ENCODE data around the gene COL5A3. TPM values are rescaled to one million over a fixed set of nuclear protein-coding genes. Genes with fewer than 3 reads are reported as not detected.

COL5A3 gene
- total RNA-seq, 2 experiments from 2014 or later: 0.05 TPM; not detected in 1

- no peak for DNase-seq
- Mint-ChIP-seq H3K4me3 (no peak overlapping the region), H3K27ac (no peak overlapping the region), H3K27me3 (ENCODE audit: low read depth) (peaks cover 8% of the 10 kb centered on the region), H3K36me3 (ENCODE audit: low read depth) (no peaks in the 10 kb centered on the region), H3K4me1 (ENCODE audit: low read depth) (peaks cover 2% of the 10 kb centered on the region), H3K9me3 (no peaks in the 10 kb centered on the region)
- CTCF ChIA-PET: no interaction called here
- intact Hi-C loops (cut with micrococcal nuclease): no loop called here
Observed at GRCh38 chr19:9995084-9995483, 15.2 kb downstream of the COL5A3 start.

- Mint-ChIP-seq H3K4me1 (ENCODE audit: low read depth) (no peaks in the 10 kb centered on the region), H3K27me3 (ENCODE audit: low read depth) (no peaks in the 10 kb centered on the region), H3K9me3 (no peaks in the 10 kb centered on the region), H3K4me3 (no peak overlapping the region), H3K27ac (no peak overlapping the region), H3K36me3 (ENCODE audit: low read depth) (no peaks in the 10 kb centered on the region)
- no peak for DNase-seq
- intact Hi-C loops (cut with micrococcal nuclease): no loop called here
- CTCF ChIA-PET: interaction anchor here (1.7 kb wide), 1 partner anchor 36 kb away, joined by 6 read pairs; no protein-coding TSS in a partner anchor
Observed at GRCh38 chr19:9991425-9992191, 18.7 kb downstream of the COL5A3 start.

- CTCF ChIA-PET: interaction anchor here (0.7 kb wide), 1 partner anchor 59 kb away, joined by 3 read pairs; no protein-coding TSS in a partner anchor
- DNase-seq: no peak
- Mint-ChIP-seq H3K4me3 (no peak overlapping the region), H3K36me3 (ENCODE audit: low read depth) (no peaks in the 10 kb centered on the region), H3K27ac (no peak overlapping the region), H3K4me1 (ENCODE audit: low read depth) (no peaks in the 10 kb centered on the region), H3K27me3 (ENCODE audit: low read depth) (peaks cover 3% of the 10 kb centered on the region), H3K9me3 (no peaks in the 10 kb centered on the region)
- intact Hi-C loops (cut with micrococcal nuclease): no loop called here
Observed at GRCh38 chr19:9989504-9989903, 20.8 kb downstream of the COL5A3 start.

GRCh38 chr19:9986787-9987281 lies 23.5 kb downstream of the COL5A3 start:
- no peaks in the 10 kb centered on the region for H3K9me3 Mint-ChIP-seq
- no peaks in the 10 kb centered on the region for H3K36me3 Mint-ChIP-seq (ENCODE audit: low read depth)
- intact Hi-C loops (cut with micrococcal nuclease): no loop called here
- H3K27me3 Mint-ChIP-seq (ENCODE audit: low read depth): peaks cover 3% of the 10 kb centered on the region
- H3K4me1 Mint-ChIP-seq (ENCODE audit: low read depth): no peaks in the 10 kb centered on the region
- no peak for DNase-seq
- H3K4me3 Mint-ChIP-seq: no peak overlapping the region
- CTCF ChIA-PET: interaction anchor here (1.2 to 1.5 kb wide), 2 partner anchors 13 to 41 kb away, joined by 3 to 6 read pairs; no protein-coding TSS in a partner anchor
- no peak overlapping the region for H3K27ac Mint-ChIP-seq

GRCh38 chr19:9981406-9982260 lies 28.7 kb downstream of the COL5A3 start:
- peaks cover 3% of the 10 kb centered on the region for H3K27me3 Mint-ChIP-seq (ENCODE audit: low read depth)
- intact Hi-C loops (cut with micrococcal nuclease): no loop called here
- no peak for DNase-seq
- H3K4me1 Mint-ChIP-seq (ENCODE audit: low read depth): no peaks in the 10 kb centered on the region
- H3K9me3 Mint-ChIP-seq: peaks cover 7% of the 10 kb centered on the region
- no peak overlapping the region for H3K4me3 Mint-ChIP-seq
- CTCF ChIA-PET: no interaction called here
- no peaks in the 10 kb centered on the region for H3K36me3 Mint-ChIP-seq (ENCODE audit: low read depth)
- H3K27ac Mint-ChIP-seq: no peak overlapping the region

GRCh38 chr19:9972103-9972502 lies 38.2 kb downstream of the COL5A3 start:
- H3K27me3 Mint-ChIP-seq (ENCODE audit: low read depth): peaks cover 16% of the 10 kb centered on the region
- no peaks in the 10 kb centered on the region for H3K4me1 Mint-ChIP-seq (ENCODE audit: low read depth)
- intact Hi-C loops (cut with micrococcal nuclease): no loop called here
- no peaks in the 10 kb centered on the region for H3K36me3 Mint-ChIP-seq (ENCODE audit: low read depth)
- no peak overlapping the region for H3K27ac Mint-ChIP-seq
- CTCF ChIA-PET: no interaction called here
- DNase-seq: no peak
- H3K9me3 Mint-ChIP-seq: no peaks in the 10 kb centered on the region
- no peak overlapping the region for H3K4me3 Mint-ChIP-seq

- intact Hi-C loops (cut with micrococcal nuclease): no loop called here
- no peak for DNase-seq
- CTCF ChIA-PET: no interaction called here
- peaks cover 22% of the 10 kb centered on the region for H3K27me3 Mint-ChIP-seq (ENCODE audit: low read depth)
- H3K27ac Mint-ChIP-seq: no peak overlapping the region
- peaks cover 3% of the 10 kb centered on the region for H3K4me1 Mint-ChIP-seq (ENCODE audit: low read depth)
- H3K4me3 Mint-ChIP-seq: no peak overlapping the region
- H3K9me3 Mint-ChIP-seq: no peaks in the 10 kb centered on the region
- no peaks in the 10 kb centered on the region for H3K36me3 Mint-ChIP-seq (ENCODE audit: low read depth)
Observed at GRCh38 chr19:9971166-9971897, 39.0 kb downstream of the COL5A3 start.

- intact Hi-C loops (cut with micrococcal nuclease): no loop called here
- Mint-ChIP-seq H3K4me3 (no peak overlapping the region), H3K27ac (no peak overlapping the region), H3K9me3 (no peaks in the 10 kb centered on the region), H3K36me3 (ENCODE audit: low read depth) (no peaks in the 10 kb centered on the region), H3K27me3 (ENCODE audit: low read depth) (peaks cover 29% of the 10 kb centered on the region), H3K4me1 (ENCODE audit: low read depth) (peaks cover 3% of the 10 kb centered on the region)
- no peak for DNase-seq
- CTCF ChIA-PET: no interaction called here
Observed at GRCh38 chr19:9970481-9970880, 39.8 kb downstream of the COL5A3 start.

GRCh38 chr19:9969688-9969975 lies 40.7 kb downstream of the COL5A3 start:
- no peak overlapping the region for H3K27ac Mint-ChIP-seq
- no peak for DNase-seq
- intact Hi-C loops (cut with micrococcal nuclease): no loop called here
- H3K27me3 Mint-ChIP-seq (ENCODE audit: low read depth): peaks cover 30% of the 10 kb centered on the region
- CTCF ChIA-PET: no interaction called here
- H3K4me1 Mint-ChIP-seq (ENCODE audit: low read depth): peaks cover 3% of the 10 kb centered on the region
- H3K9me3 Mint-ChIP-seq: no peaks in the 10 kb centered on the region
- H3K4me3 Mint-ChIP-seq: no peak overlapping the region
- H3K36me3 Mint-ChIP-seq (ENCODE audit: low read depth): no peaks in the 10 kb centered on the region

GRCh38 chr19:9968820-9969687 lies 41.2 kb downstream of the COL5A3 start:
- Mint-ChIP-seq H3K36me3 (ENCODE audit: low read depth) (no peaks in the 10 kb centered on the region), H3K4me1 (ENCODE audit: low read depth) (peaks cover 3% of the 10 kb centered on the region), H3K27me3 (ENCODE audit: low read depth) (peaks cover 30% of the 10 kb centered on the region), H3K4me3 (no peak overlapping the region), H3K9me3 (no peaks in the 10 kb centered on the region), H3K27ac (no peak overlapping the region)
- CTCF ChIA-PET: no interaction called here
- intact Hi-C loops (cut with micrococcal nuclease): no loop called here
- DNase-seq: no peak

GRCh38 chr19:9967326-9967725 lies 43.0 kb downstream of the COL5A3 start:
- Mint-ChIP-seq H3K27ac (no peak overlapping the region), H3K27me3 (ENCODE audit: low read depth) (peaks cover 37% of the 10 kb centered on the region), H3K4me1 (ENCODE audit: low read depth) (peaks cover 3% of the 10 kb centered on the region), H3K36me3 (ENCODE audit: low read depth) (no peaks in the 10 kb centered on the region), H3K4me3 (no peak overlapping the region), H3K9me3 (no peaks in the 10 kb centered on the region)
- intact Hi-C loops (cut with micrococcal nuclease): no loop called here
- DNase-seq: no peak
- CTCF ChIA-PET: no interaction called here

GRCh38 chr19:9966448-9966847 lies 43.9 kb downstream of the COL5A3 start:
- Mint-ChIP-seq H3K36me3 (ENCODE audit: low read depth) (no peaks in the 10 kb centered on the region), H3K4me3 (no peak overlapping the region), H3K27me3 (ENCODE audit: low read depth) (peaks cover 38% of the 10 kb centered on the region), H3K9me3 (no peaks in the 10 kb centered on the region), H3K4me1 (ENCODE audit: low read depth) (peaks cover 3% of the 10 kb centered on the region), H3K27ac (no peak overlapping the region)
- DNase-seq: no peak
- CTCF ChIA-PET: no interaction called here
- intact Hi-C loops (cut with micrococcal nuclease): no loop called here

Data from activated naive CD4-positive, alpha-beta T cell treated with anti-CD3 and anti-CD28 coated beads for 36 hours (primary cell).